Tracheal epithelial cell (primary cell): ENCODE data around the gene SLC47A1. TPM values are rescaled to one million over a fixed set of nuclear protein-coding genes. Genes with fewer than 3 reads are reported as not detected.

Experiments used
- total RNA-seq: library from RNA; depleted of rRNA; stranded (reverse); fragments of >200 nt; gene quantifications from 2 replicates; pipeline ENCODE4 v1.2.1, GENCODE V29; 2014

Gene SLC47A1
- total RNA-seq = 0.24 and 1.3 TPM in 2 replicates

GRCh38 chr17:19533718-19534561, at the start of gene SLC47A1:
TSS of gene SLC47A1 (plus strand) at chr17:19533854. CDS start at chr17:19533940, 86 bp downstream.

Other genes starting within 250 kb of the SLC47A1 start
- gene B9D1, start 171.1 kb upstream of the SLC47A1 start, total RNA-seq = 14.7 and 22.9 TPM in 2 replicates
- 6.2 and 9.6 TPM in 2 replicates for gene MAPK7, start 155.4 kb upstream of the SLC47A1 start, total RNA-seq
- gene MFAP4, start 146.7 kb upstream of the SLC47A1 start, total RNA-seq = not detected in 2 replicates
- gene RNF112, start 122.6 kb upstream of the SLC47A1 start, total RNA-seq = 0.24 and 0.43 TPM in 2 replicates
- gene ALDH3A2, start 114.9 kb downstream of the SLC47A1 start, total RNA-seq = 153 and 400 TPM in 2 replicates
- under 0.01 and 1.1 TPM in 2 replicates for gene SLC47A2, start 182.7 kb downstream of the SLC47A1 start, total RNA-seq
- gene ALDH3A1, start 214.4 kb downstream of the SLC47A1 start, total RNA-seq = 11.3 and 111 TPM in 2 replicates